Sigmoid colon (tissue), 7 donors: ENCODE data around the gene BBOF1. TPM values are rescaled to one million over a fixed set of nuclear protein-coding genes. Genes with fewer than 3 reads are reported as not detected.

ENCODE experiments used
- DNase-seq: peaks from one replicate; pipeline ENCODE4 v3.0.0-alpha.2; 2019
- H3K27ac ChIP-seq, 4 donors: fragments of 200-600 bp; sonication (generic); one replicate each; pipeline ENCODE4 v1.5.1; 2016 to 2019; ENCODE audit warnings: mild to moderate bottlenecking in 1 of 4
- H3K27me3 ChIP-seq, 3 donors: fragments of 200-600 bp; sonication (generic); one replicate each; pipeline ENCODE4 v1.5.1; 2019; ENCODE audit warnings: mild to moderate bottlenecking in 1 of 3
- H3K36me3 ChIP-seq, 4 donors: fragments of 200-600 bp; sonication (generic); one replicate each; pipeline ENCODE4 v1.5.1; 2016 to 2019
- H3K4me1 ChIP-seq, 4 donors: fragments of 200-600 bp; sonication (generic); one replicate each; pipeline ENCODE4 v1.5.1; 2017 to 2019
- H3K4me3 ChIP-seq, 4 donors: fragments of 200-600 bp; sonication (generic); one replicate each; pipeline ENCODE4 v1.5.1; 2017 to 2019; ENCODE audit warnings: mild to moderate bottlenecking in 2 of 4, moderate library complexity in 1 of 4
- H3K9me3 ChIP-seq, 4 donors: fragments of 200-600 bp in 3 of 4; sonication (generic) in 3 of 4; one replicate each; pipeline versions ENCODE4 v1.5.1 to v1.6.1; 2013 to 2019
- CTCF ChIP-seq, 4 experiments: fragments of 450-650 bp in 3 of 4; fragments of 200-600 bp in 1 of 4; IDR thresholded peaks; one replicate each; pipeline ENCODE4 v1.5.1; 2016 to 2019; ENCODE audit warnings: antibody characterized with exemption in 4 of 4, mild to moderate bottlenecking in 3 of 4, moderate library complexity in 2 of 4
- EP300 ChIP-seq, 4 donors: sonication (generic); formaldehyde crosslinking; IDR thresholded peaks; one replicate each; pipeline ENCODE4 v1.6.1; 2017; ENCODE audit warnings: antibody characterized with exemption in 4 of 4
- POLR2A ChIP-seq, 2 donors: fragments of 450-650 bp; IDR thresholded peaks; one replicate each; pipeline ENCODE4 v1.6.1; 2016; ENCODE audit warnings: antibody characterized with exemption in 2 of 2, mild to moderate bottlenecking in 2 of 2, moderate library complexity in 2 of 2
- POLR2AphosphoS5 ChIP-seq, 4 donors: sonication (generic); formaldehyde crosslinking; IDR thresholded peaks; one replicate each; pipeline ENCODE4 v1.6.1; 2017; ENCODE audit warnings: antibody characterized with exemption in 4 of 4
- WGBS, 2 donors: extraction: QIAGEN DNeasy Blood & Tissue Kit; methylation state at CpG; one replicate each; pipeline ENCODE4 v1.1.7; 2013; 5-methylcytosine and 5-hydroxymethylcytosine counted together
- intact Hi-C: fragments of 100-400 bp; cut with DNase I; formaldehyde crosslinking; loops from one replicate; pipeline ENCODE4 v1.15.1; 2023
- polyA plus RNA-seq, 3 donors: library from polyadenylated mRNA; stranded (reverse); fragments of 200-250 nt; gene quantifications; one replicate each; pipeline ENCODE4 v1.2.3, GENCODE V29; 2013
- total RNA-seq, 4 donors: library from RNA; depleted of rRNA; stranded (reverse); fragments of >200 nt; gene quantifications; one replicate each; pipeline ENCODE4 v1.1.0, GENCODE V29; 2016
- donor health status: healthy with polysubstance abuse.
- donor health status: Bipolar disorder and iron deficiency.
- donor health status: healthy.

Gene BBOF1
- total and polyA plus RNA-seq, 7 donors, result 2.5 to 13.6 (median 8.9) TPM

GRCh38 chr14:74048281-74048680, 29.1 kb downstream of the BBOF1 start:
- 47 to 61% methylated on average over 3 of the region's 3 CpGs for WGBS, 2 donors
- no peak overlapping the region for H3K4me3 ChIP-seq
- H3K27me3 ChIP-seq, result no peaks in the 10 kb centered on the region
- no peak for TF ChIP-seq POLR2A (IDR thresholded peaks at IDR 0.05)
- no peak for TF ChIP-seq EP300 (IDR thresholded peaks at IDR 0.05)
- no peak for TF ChIP-seq CTCF (IDR thresholded peaks at IDR 0.05)
- no peak for TF ChIP-seq POLR2AphosphoS5 (IDR thresholded peaks at IDR 0.05)
- intact Hi-C loops, result no loop called here
- DNase-seq, result no peak
- no peaks in the 10 kb centered on the region for H3K9me3 ChIP-seq
- no peaks in the 10 kb centered on the region for H3K4me1 ChIP-seq
- no peak overlapping the region for H3K27ac ChIP-seq
- H3K36me3 ChIP-seq, result peaks cover 0 to 24% (median 0%) of the 10 kb centered on the region in 4 donors

GRCh38 chr14:74049876-74050495, 30.8 kb downstream of the BBOF1 start:
- DNase-seq, result no peak
- Histone ChIP-seq H3K27ac (no peak overlapping the region), H3K4me3 (no peak overlapping the region), H3K36me3 (peaks cover 0 to 24% (median 0%) of the 10 kb centered on the region in 4 donors), H3K27me3 (no peaks in the 10 kb centered on the region), H3K4me1 (no peaks in the 10 kb centered on the region), H3K9me3 (no peaks in the 10 kb centered on the region)
- TF ChIP-seq CTCF (IDR thresholded peaks at IDR 0.05) (no peak), EP300 (IDR thresholded peaks at IDR 0.05) (no peak), POLR2AphosphoS5 (IDR thresholded peaks at IDR 0.05) (no peak)
- 65 to 84% methylated on average over 3 of the region's 3 CpGs for WGBS, 2 donors
- intact Hi-C loops, result no loop called here

- Histone ChIP-seq H3K36me3 (peaks cover 6 to 100% (median 40%) of the 10 kb centered on the region in 4 donors), H3K4me1 (no peaks in the 10 kb centered on the region), H3K27me3 (no peaks in the 10 kb centered on the region), H3K27ac (no peak overlapping the region), H3K9me3 (no peaks in the 10 kb centered on the region), H3K4me3 (no peak overlapping the region)
- intact Hi-C loops, result no loop called here
- no peak for DNase-seq
- WGBS, 2 donors, result 90 to 91% methylated on average over 2 of the region's 2 CpGs
- no peak for TF ChIP-seq EP300 (IDR thresholded peaks at IDR 0.05)
- no peak for TF ChIP-seq POLR2A (IDR thresholded peaks at IDR 0.05)
- no peak for TF ChIP-seq POLR2AphosphoS5 (IDR thresholded peaks at IDR 0.05)
- TF ChIP-seq CTCF (IDR thresholded peaks at IDR 0.05), result no peak
Measured at GRCh38 chr14:74062809-74063150, 43.6 kb downstream of the BBOF1 start.

- Histone ChIP-seq H3K27me3 (no peaks in the 10 kb centered on the region), H3K9me3 (no peaks in the 10 kb centered on the region), H3K36me3 (peaks cover 6 to 97% (median 34%) of the 10 kb centered on the region in 4 donors), H3K4me1 (no peaks in the 10 kb centered on the region), H3K27ac (no peak overlapping the region), H3K4me3 (no peak overlapping the region)
- no peak for DNase-seq
- TF ChIP-seq CTCF (IDR thresholded peaks at IDR 0.05) (no peak), POLR2A (IDR thresholded peaks at IDR 0.05) (no peak), POLR2AphosphoS5 (IDR thresholded peaks at IDR 0.05) (no peak), EP300 (IDR thresholded peaks at IDR 0.05) (no peak)
- intact Hi-C loops, result no loop called here
Measured at GRCh38 chr14:74064426-74064825, 45.3 kb downstream of the BBOF1 start.

- no peak overlapping the region for H3K27ac ChIP-seq
Measured at GRCh38 chr14:74064883-74065282, 45.7 kb downstream of the BBOF1 start.

More at GRCh38 chr14:74064883-74065282, 45.7 kb downstream of the BBOF1 start:
- Histone ChIP-seq H3K27me3 (no peaks in the 10 kb centered on the region), H3K4me1 (no peaks in the 10 kb centered on the region), H3K36me3 (peaks cover 6 to 97% (median 34%) of the 10 kb centered on the region in 4 donors), H3K4me3 (no peak overlapping the region), H3K9me3 (no peaks in the 10 kb centered on the region)
- no peak for DNase-seq
- intact Hi-C loops, result no loop called here
- 92 to 95% methylated on average over 3 of the region's 3 CpGs for WGBS, 2 donors
- TF ChIP-seq CTCF (IDR thresholded peaks at IDR 0.05) (no peak), POLR2A (IDR thresholded peaks at IDR 0.05) (no peak), POLR2AphosphoS5 (IDR thresholded peaks at IDR 0.05) (no peak), EP300 (IDR thresholded peaks at IDR 0.05) (no peak)
